H1 (cell line): Measurements from ENCODE around the gene TLE5. TPM values are rescaled to one million over a fixed set of nuclear protein-coding genes. Genes with fewer than 3 reads are reported as not detected.

Experiments
- CBX5 ChIP-seq: fragments of 300-800, 300-1000 bp; sonication (generic); IDR thresholded peaks from 2 replicates; pipeline ENCODE4 v1.7.1; 2016; ENCODE audit warnings: antibody characterized with exemption, low read length, low read depth
- EZH2 ChIP-seq: fragments of 200-600 bp; sonication (generic); IDR thresholded peaks from 2 replicates; pipeline ENCODE4 v1.7.1; 2012; ENCODE audit warnings: low read depth, mild to moderate bottlenecking, moderate library complexity, low read length, inconsistent platforms; ENCODE audit not compliant: severe bottlenecking
- KDM4A ChIP-seq: IDR thresholded peaks from one replicate; pipeline ENCODE4 v1.7.1; 2012; ENCODE audit warnings: low read depth, mild to moderate bottlenecking, moderate library complexity, low read length, inconsistent platforms; ENCODE audit not compliant: severe bottlenecking
- KDM5A ChIP-seq: fragments of 200-600 bp; IDR thresholded peaks from 2 replicates; pipeline ENCODE4 v1.7.1; 2012; ENCODE audit warnings: mild to moderate bottlenecking, low read length, inconsistent platforms, mixed read lengths
- PHF8 ChIP-seq: fragments of 200-600 bp; sonication (generic); conservative IDR thresholded peaks from 2 replicates; pipeline ENCODE4 v1.7.1; 2012; ENCODE audit warnings: low read depth, mild to moderate bottlenecking, inconsistent platforms, low read length, moderate library complexity
- RAD21 ChIP-seq, 2 experiments: IDR thresholded peaks in 1 of 2; conservative IDR thresholded peaks in 1 of 2; 2 replicates each; pipeline ENCODE4 v1.6.1; 2011; ENCODE audit warnings: low read depth in 2 of 2, low read length in 2 of 2, improper control_type of control experiment in 1 of 2, inconsistent platforms in 1 of 2, mild to moderate bottlenecking in 1 of 2, moderate library complexity in 1 of 2
- RBBP5 ChIP-seq: IDR thresholded peaks from 2 replicates; pipeline ENCODE4 v1.7.1; 2012; ENCODE audit warnings: low read depth, mild to moderate bottlenecking, inconsistent platforms, low read length, moderate library complexity, borderline replicate concordance
- SIX5 ChIP-seq: IDR thresholded peaks from 2 replicates; pipeline ENCODE4 v1.6.1; 2011; ENCODE audit warnings: mild to moderate bottlenecking, low read depth, low read length
- SP4 ChIP-seq: IDR thresholded peaks from 2 replicates; pipeline ENCODE4 v1.6.1; 2012; ENCODE audit warnings: low read length, inconsistent platforms
- TEAD4 ChIP-seq: IDR thresholded peaks from 2 replicates; pipeline ENCODE4 v1.6.1; 2012; ENCODE audit warnings: low read depth, low read length, inconsistent platforms, mixed read lengths
- polyA plus RNA-seq, 7 experiments: library from polyadenylated mRNA; depleted of rRNA in 3 of 7; stranded (reverse) in 5 of 7; unstranded in 2 of 7; fragments of >200 nt in 5 of 7; fragments of 200-250 nt in 2 of 7; gene quantifications; 1 replicate in 5 of 7; 2 replicates in 1 of 7; 4 replicates in 1 of 7; pipeline versions ENCODE4 v1.2.1 to v1.2.3, GENCODE V29; 2011 to 2013; ENCODE audit warnings: missing spikeins in 2 of 7, mixed read lengths in 2 of 7
- total RNA-seq: library from RNA; stranded (reverse); fragmentation: NEBNext Ultra II Directional; extraction: Animal tissue kit (Norgen Biotek cat#: 25700); gene quantifications from 2 replicates; pipeline ENCODE4 v1.2.1, GENCODE V29; 2021
- TF ChIP-seq, protein P1 (sequence below): fragments of 300-600 bp; sonication (generic); IDR thresholded peaks from 2 replicates; pipeline ENCODE4 v1.7.1; 2012; ENCODE audit warnings: low read length, moderate library complexity, mild to moderate bottlenecking, inconsistent platforms; ENCODE audit not compliant: insufficient replicate concordance

TLE5 gene
- total and polyA plus RNA-seq, 2 of the 8 experiments (the other 6 are each of a cell fraction or from before 2014, with no cell fraction given), result 187 to 285 TPM

DNA sequence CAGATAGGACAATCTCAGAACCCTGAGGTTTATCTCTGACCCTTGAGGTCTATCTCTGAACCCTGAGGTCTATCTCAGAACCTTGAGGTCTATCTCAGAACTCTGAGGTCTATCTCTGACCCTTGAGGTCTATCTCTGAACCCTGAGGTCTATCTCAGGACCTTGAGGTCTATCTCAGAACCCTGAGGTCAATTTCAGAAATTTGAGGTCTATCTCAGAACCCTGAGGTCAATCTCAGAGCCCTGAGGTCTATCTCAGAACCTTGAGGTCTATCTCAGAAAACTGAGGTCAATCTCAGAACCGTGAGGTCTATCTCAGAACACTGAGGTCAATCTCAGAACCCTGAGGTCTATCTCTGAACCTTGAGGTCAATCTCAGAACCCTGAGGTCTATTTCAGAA lies 35.5 kb downstream of the TLE5 start (continued):
- TF ChIP-seq, protein P1, sequence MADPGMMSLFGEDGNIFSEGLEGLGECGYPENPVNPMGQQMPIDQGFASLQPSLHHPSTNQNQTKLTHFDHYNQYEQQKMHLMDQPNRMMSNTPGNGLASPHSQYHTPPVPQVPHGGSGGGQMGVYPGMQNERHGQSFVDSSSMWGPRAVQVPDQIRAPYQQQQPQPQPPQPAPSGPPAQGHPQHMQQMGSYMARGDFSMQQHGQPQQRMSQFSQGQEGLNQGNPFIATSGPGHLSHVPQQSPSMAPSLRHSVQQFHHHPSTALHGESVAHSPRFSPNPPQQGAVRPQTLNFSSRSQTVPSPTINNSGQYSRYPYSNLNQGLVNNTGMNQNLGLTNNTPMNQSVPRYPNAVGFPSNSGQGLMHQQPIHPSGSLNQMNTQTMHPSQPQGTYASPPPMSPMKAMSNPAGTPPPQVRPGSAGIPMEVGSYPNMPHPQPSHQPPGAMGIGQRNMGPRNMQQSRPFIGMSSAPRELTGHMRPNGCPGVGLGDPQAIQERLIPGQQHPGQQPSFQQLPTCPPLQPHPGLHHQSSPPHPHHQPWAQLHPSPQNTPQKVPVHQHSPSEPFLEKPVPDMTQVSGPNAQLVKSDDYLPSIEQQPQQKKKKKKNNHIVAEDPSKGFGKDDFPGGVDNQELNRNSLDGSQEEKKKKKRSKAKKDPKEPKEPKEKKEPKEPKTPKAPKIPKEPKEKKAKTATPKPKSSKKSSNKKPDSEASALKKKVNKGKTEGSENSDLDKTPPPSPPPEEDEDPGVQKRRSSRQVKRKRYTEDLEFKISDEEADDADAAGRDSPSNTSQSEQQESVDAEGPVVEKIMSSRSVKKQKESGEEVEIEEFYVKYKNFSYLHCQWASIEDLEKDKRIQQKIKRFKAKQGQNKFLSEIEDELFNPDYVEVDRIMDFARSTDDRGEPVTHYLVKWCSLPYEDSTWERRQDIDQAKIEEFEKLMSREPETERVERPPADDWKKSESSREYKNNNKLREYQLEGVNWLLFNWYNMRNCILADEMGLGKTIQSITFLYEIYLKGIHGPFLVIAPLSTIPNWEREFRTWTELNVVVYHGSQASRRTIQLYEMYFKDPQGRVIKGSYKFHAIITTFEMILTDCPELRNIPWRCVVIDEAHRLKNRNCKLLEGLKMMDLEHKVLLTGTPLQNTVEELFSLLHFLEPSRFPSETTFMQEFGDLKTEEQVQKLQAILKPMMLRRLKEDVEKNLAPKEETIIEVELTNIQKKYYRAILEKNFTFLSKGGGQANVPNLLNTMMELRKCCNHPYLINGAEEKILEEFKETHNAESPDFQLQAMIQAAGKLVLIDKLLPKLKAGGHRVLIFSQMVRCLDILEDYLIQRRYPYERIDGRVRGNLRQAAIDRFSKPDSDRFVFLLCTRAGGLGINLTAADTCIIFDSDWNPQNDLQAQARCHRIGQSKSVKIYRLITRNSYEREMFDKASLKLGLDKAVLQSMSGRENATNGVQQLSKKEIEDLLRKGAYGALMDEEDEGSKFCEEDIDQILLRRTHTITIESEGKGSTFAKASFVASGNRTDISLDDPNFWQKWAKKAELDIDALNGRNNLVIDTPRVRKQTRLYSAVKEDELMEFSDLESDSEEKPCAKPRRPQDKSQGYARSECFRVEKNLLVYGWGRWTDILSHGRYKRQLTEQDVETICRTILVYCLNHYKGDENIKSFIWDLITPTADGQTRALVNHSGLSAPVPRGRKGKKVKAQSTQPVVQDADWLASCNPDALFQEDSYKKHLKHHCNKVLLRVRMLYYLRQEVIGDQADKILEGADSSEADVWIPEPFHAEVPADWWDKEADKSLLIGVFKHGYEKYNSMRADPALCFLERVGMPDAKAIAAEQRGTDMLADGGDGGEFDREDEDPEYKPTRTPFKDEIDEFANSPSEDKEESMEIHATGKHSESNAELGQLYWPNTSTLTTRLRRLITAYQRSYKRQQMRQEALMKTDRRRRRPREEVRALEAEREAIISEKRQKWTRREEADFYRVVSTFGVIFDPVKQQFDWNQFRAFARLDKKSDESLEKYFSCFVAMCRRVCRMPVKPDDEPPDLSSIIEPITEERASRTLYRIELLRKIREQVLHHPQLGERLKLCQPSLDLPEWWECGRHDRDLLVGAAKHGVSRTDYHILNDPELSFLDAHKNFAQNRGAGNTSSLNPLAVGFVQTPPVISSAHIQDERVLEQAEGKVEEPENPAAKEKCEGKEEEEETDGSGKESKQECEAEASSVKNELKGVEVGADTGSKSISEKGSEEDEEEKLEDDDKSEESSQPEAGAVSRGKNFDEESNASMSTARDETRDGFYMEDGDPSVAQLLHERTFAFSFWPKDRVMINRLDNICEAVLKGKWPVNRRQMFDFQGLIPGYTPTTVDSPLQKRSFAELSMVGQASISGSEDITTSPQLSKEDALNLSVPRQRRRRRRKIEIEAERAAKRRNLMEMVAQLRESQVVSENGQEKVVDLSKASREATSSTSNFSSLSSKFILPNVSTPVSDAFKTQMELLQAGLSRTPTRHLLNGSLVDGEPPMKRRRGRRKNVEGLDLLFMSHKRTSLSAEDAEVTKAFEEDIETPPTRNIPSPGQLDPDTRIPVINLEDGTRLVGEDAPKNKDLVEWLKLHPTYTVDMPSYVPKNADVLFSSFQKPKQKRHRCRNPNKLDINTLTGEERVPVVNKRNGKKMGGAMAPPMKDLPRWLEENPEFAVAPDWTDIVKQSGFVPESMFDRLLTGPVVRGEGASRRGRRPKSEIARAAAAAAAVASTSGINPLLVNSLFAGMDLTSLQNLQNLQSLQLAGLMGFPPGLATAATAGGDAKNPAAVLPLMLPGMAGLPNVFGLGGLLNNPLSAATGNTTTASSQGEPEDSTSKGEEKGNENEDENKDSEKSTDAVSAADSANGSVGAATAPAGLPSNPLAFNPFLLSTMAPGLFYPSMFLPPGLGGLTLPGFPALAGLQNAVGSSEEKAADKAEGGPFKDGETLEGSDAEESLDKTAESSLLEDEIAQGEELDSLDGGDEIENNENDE, result no peak
- no peak for TF ChIP-seq SIX5
- TF ChIP-seq KDM5A, result no peak
- TF ChIP-seq TEAD4, result no peak
- TF ChIP-seq KDM4A, result no peak
- TF ChIP-seq PHF8, result no peak
- no peak for TF ChIP-seq RBBP5
- no peak for TF ChIP-seq RAD21 (IDR thresholded peaks at IDR 0.05 in 1 of 2, conservative IDR thresholded peaks at IDR 0.05 in 1 of 2; ENCODE audit: low read depth in 2 of 2, low read length in 2 of 2)
- TF ChIP-seq EZH2, result no peak
- no peak for TF ChIP-seq SP4
- no peak for TF ChIP-seq CBX5
